AG04449 (cell line): Measurements from ENCODE around the gene CBLC.

Source experiments
- CTCF ChIA-PET: fragments of 350-600 bp; formaldehyde crosslinking; extraction: SDS; loops from one replicate; lab custom pipeline; 2021; ENCODE audit warnings: antibody characterized with exemption; lab: Yijun Ruan, JAX
- POLR2A ChIA-PET: fragments of 400-600, 350-600 bp; formaldehyde crosslinking; extraction: SDS; loops from one replicate; lab custom pipeline; 2020; ENCODE audit warnings: antibody characterized with exemption, inconsistent platforms; lab: Yijun Ruan, JAX
- DNase-seq: peaks from one replicate; pipeline ENCODE4 v3.0.0-alpha.2; 2010; ENCODE audit warnings: low read depth, low spot score
- H3K4me3 ChIP-seq: 2 replicates; pipeline ENCODE4 v1.5.1; 2011; ENCODE audit warnings: low read depth, mild to moderate bottlenecking, control low read depth, low read length
- CTCF ChIP-seq: IDR thresholded peaks from one replicate; pipeline ENCODE4 v1.5.1; 2011; ENCODE audit warnings: mild to moderate bottlenecking, moderate library complexity, low read length, control low read depth, inconsistent platforms; ENCODE audit not compliant: insufficient read depth; ENCODE audit errors: missing control alignments

CBLC gene

GRCh38 chr19:44777715-44778347, at the start of gene CBLC:
Gene CBLC, plus strand, starts transcription at chr19:44777890. Its CDS starts 42 bp downstream, at chr19:44777932.
- ChIA-PET CTCF (interaction anchor here (8.5 kb wide), 1 partner anchor 55 kb away, joined by 136 read pairs; no protein-coding TSS in a partner anchor), POLR2A (no interaction called here)
- no peak for DNase-seq
- no peak for TF ChIP-seq CTCF
- no peak within 1 kb of the TSS for H3K4me3 ChIP-seq

GRCh38 chr19:44728178-44728577, 49.5 kb upstream of the CBLC start:
- TF ChIP-seq CTCF = no peak
- DNase-seq = no peak
- POLR2A ChIA-PET = no interaction called here
- CTCF ChIA-PET = interaction anchor here (1.2 to 19.8 kb wide), 7 partner anchors 10 to 157 kb away, joined by 3 to 694 read pairs (median 11); no protein-coding TSS in a partner anchor
- H3K4me3 ChIP-seq = no peak overlapping the region

- ChIA-PET CTCF (interaction anchor here (0.8 to 19.8 kb wide), 6 partner anchors 11 to 115 kb away, joined by 3 to 694 read pairs (median 8); no protein-coding TSS in a partner anchor), POLR2A (no interaction called here)
- DNase-seq = no peak
- TF ChIP-seq CTCF = no peak
- H3K4me3 ChIP-seq = no peak overlapping the region
Measured at GRCh38 chr19:44729516-44730033, 48.1 kb upstream of the CBLC start.

- CTCF ChIA-PET = interaction anchor here (1.1 to 19.8 kb wide), 3 partner anchors 38 to 67 kb away, joined by 4 to 694 read pairs (median 5); no protein-coding TSS in a partner anchor
Measured at GRCh38 chr19:44731081-44731480, 46.6 kb upstream of the CBLC start.

GRCh38 chr19:44731622-44732021, 46.1 kb upstream of the CBLC start:
- CTCF ChIA-PET = interaction anchor here (1.1 to 19.8 kb wide), 5 partner anchors 7 to 67 kb away, joined by 4 to 694 read pairs (median 6); no protein-coding TSS in a partner anchor
- no peak for TF ChIP-seq CTCF
- H3K4me3 ChIP-seq = no peak overlapping the region
- DNase-seq = no peak
- POLR2A ChIA-PET = no interaction called here

More at GRCh38 chr19:44731081-44731480, 46.6 kb upstream of the CBLC start:
- TF ChIP-seq CTCF = no peak
- POLR2A ChIA-PET = no interaction called here
- DNase-seq = no peak
- H3K4me3 ChIP-seq = no peak overlapping the region
